Calu3 (cell line): ENCODE data around the gene PAQR5. TPM values are rescaled to one million over a fixed set of nuclear protein-coding genes. Genes with fewer than 3 reads are reported as not detected.

ENCODE experiments used
- BruUV-seq: library from RNA; stranded (reverse); fragments of 400-500 nt; replicated peaks from 2 replicates; lab custom pipeline; 2021; lab: Mats Ljungman, UMichigan
- CTCF ChIA-PET: fragments of 300-600 bp; sonication (Branson Sonifier 250); formaldehyde crosslinking; loops from one replicate; lab custom pipeline; 2022; ENCODE audit warnings: antibody characterized with exemption; lab: Charles Lee
- DNase-seq: peaks from one replicate; pipeline ENCODE4 v3.0.0; 2022
- H3K27ac Mint-ChIP-seq: one replicate; pipeline ENCODE4 v1.8.0; 2022; ENCODE audit warnings: mixed read lengths; ENCODE audit not compliant: unreplicated experiment
- H3K27me3 Mint-ChIP-seq: one replicate; pipeline ENCODE4 v1.8.0; 2022; ENCODE audit warnings: mixed read lengths; ENCODE audit not compliant: unreplicated experiment
- H3K36me3 Mint-ChIP-seq: one replicate; pipeline ENCODE4 v1.8.0; 2022; ENCODE audit warnings: mild to moderate bottlenecking, moderate library complexity, mixed read lengths; ENCODE audit not compliant: insufficient read depth, unreplicated experiment
- H3K4me1 Mint-ChIP-seq: one replicate; pipeline ENCODE4 v1.8.0; 2022; ENCODE audit warnings: mild to moderate bottlenecking, low read depth, mixed read lengths; ENCODE audit not compliant: unreplicated experiment
- H3K4me3 Mint-ChIP-seq: one replicate; pipeline ENCODE4 v1.8.0; 2022; ENCODE audit warnings: mild to moderate bottlenecking, low read depth, moderate library complexity, mixed read lengths; ENCODE audit not compliant: unreplicated experiment
- H3K9me3 Mint-ChIP-seq: one replicate; pipeline ENCODE4 v1.8.0; 2022; ENCODE audit warnings: low read depth, mixed read lengths; ENCODE audit not compliant: unreplicated experiment
- intact Hi-C: fragments of 100-400 bp; cut with micrococcal nuclease; formaldehyde crosslinking; loops from one replicate; pipeline ENCODE4 v1.10.0; 2022; ENCODE audit not compliant: unreplicated experiment
- total RNA-seq: library from RNA; stranded (reverse); gene quantifications from 2 replicates; pipeline ENCODE4 v1.2.3, GENCODE V29; 2022
- TF ChIP-seq, protein P1 (sequence below): fragments of 200-600 bp; IDR thresholded peaks from one replicate; pipeline ENCODE4 v1.8.0; 2022; ENCODE audit warnings: antibody characterized with exemption; ENCODE audit not compliant: unreplicated experiment

Gene PAQR5
- total RNA-seq, 1 experiment from 2014 or later: 1.8 TPM

GRCh38 chr15:69351333-69351732 is 52.6 kb downstream of the PAQR5 start:
- no peaks in the 10 kb centered on the region for H3K36me3 Mint-ChIP-seq
- no peaks in the 10 kb centered on the region for H3K9me3 Mint-ChIP-seq
- H3K27me3 Mint-ChIP-seq: no peaks in the 10 kb centered on the region
- intact Hi-C loops: no loop called here
- H3K27ac Mint-ChIP-seq: no peak overlapping the region
- no peak for DNase-seq
- no peak overlapping the region for H3K4me3 Mint-ChIP-seq
- TF ChIP-seq, protein P1, sequence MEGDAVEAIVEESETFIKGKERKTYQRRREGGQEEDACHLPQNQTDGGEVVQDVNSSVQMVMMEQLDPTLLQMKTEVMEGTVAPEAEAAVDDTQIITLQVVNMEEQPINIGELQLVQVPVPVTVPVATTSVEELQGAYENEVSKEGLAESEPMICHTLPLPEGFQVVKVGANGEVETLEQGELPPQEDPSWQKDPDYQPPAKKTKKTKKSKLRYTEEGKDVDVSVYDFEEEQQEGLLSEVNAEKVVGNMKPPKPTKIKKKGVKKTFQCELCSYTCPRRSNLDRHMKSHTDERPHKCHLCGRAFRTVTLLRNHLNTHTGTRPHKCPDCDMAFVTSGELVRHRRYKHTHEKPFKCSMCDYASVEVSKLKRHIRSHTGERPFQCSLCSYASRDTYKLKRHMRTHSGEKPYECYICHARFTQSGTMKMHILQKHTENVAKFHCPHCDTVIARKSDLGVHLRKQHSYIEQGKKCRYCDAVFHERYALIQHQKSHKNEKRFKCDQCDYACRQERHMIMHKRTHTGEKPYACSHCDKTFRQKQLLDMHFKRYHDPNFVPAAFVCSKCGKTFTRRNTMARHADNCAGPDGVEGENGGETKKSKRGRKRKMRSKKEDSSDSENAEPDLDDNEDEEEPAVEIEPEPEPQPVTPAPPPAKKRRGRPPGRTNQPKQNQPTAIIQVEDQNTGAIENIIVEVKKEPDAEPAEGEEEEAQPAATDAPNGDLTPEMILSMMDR: no peak
- CTCF ChIA-PET: no interaction called here
- BruUV-seq: no TSS peak
- H3K4me1 Mint-ChIP-seq: no peaks in the 10 kb centered on the region

GRCh38 chr15:69351884-69352283 is 53.2 kb downstream of the PAQR5 start:
- TF ChIP-seq, protein P1: no peak
- intact Hi-C loops: no loop called here

GRCh38 chr15:69357773-69358771 is 59.4 kb downstream of the PAQR5 start:
- Mint-ChIP-seq H3K27ac (no peak overlapping the region), H3K36me3 (no peaks in the 10 kb centered on the region), H3K4me3 (no peak overlapping the region), H3K27me3 (no peaks in the 10 kb centered on the region), H3K4me1 (no peaks in the 10 kb centered on the region), H3K9me3 (no peaks in the 10 kb centered on the region)
- TF ChIP-seq, protein P1: no peak
- intact Hi-C loops: no loop called here
- CTCF ChIA-PET: interaction anchor here (0.6 kb wide), 1 partner anchor 36 kb away, joined by 6 read pairs; no protein-coding TSS in a partner anchor
- BruUV-seq: no TSS peak
- DNase-seq: no peak

More at GRCh38 chr15:69351884-69352283, 53.2 kb downstream of the PAQR5 start:
- no peaks in the 10 kb centered on the region for H3K36me3 Mint-ChIP-seq
- no peaks in the 10 kb centered on the region for H3K27me3 Mint-ChIP-seq
- CTCF ChIA-PET: no interaction called here
- DNase-seq: no peak
- H3K4me3 Mint-ChIP-seq: no peak overlapping the region
- no peaks in the 10 kb centered on the region for H3K4me1 Mint-ChIP-seq
- no TSS peak for BruUV-seq
- no peak overlapping the region for H3K27ac Mint-ChIP-seq
- H3K9me3 Mint-ChIP-seq: no peaks in the 10 kb centered on the region

- BruUV-seq: no TSS peak
- intact Hi-C loops: no loop called here
- Mint-ChIP-seq H3K4me1 (no peaks in the 10 kb centered on the region), H3K9me3 (no peaks in the 10 kb centered on the region), H3K36me3 (no peaks in the 10 kb centered on the region), H3K27ac (no peak overlapping the region), H3K4me3 (no peak overlapping the region), H3K27me3 (no peaks in the 10 kb centered on the region)
- no peak for DNase-seq
- TF ChIP-seq, protein P1: no peak
- CTCF ChIA-PET: no interaction called here
These were observed 60.1 kb downstream of the PAQR5 start for GRCh38 chr15:69358850-69359249.
